Subcutaneous adipose tissue (tissue), 4 donors: ENCODE results near the gene GRIA1. TPM values are rescaled to one million over a fixed set of nuclear protein-coding genes. Genes with fewer than 3 reads are reported as not detected.

Experiments used
- CTCF ChIP-seq: fragments of 450-650 bp; IDR thresholded peaks from one replicate; pipeline ENCODE4 v1.5.1; 2016; ENCODE audit warnings: low read depth, mild to moderate bottlenecking, control low read depth, antibody characterized with exemption, moderate library complexity
- total RNA-seq, 4 donors: library from RNA; depleted of rRNA; stranded (reverse); fragments of >200 nt; gene quantifications; one replicate each; pipeline ENCODE4 v1.1.0, GENCODE V29; 2016

Gene GRIA1
- total RNA-seq, 4 donors from 2014 or later: 0.44 to 2.4 (median 2.0) TPM; not detected in 1

GRCh38 chr5:153672347-153673090, 182.0 kb downstream of the GRIA1 start:
- no peak for TF ChIP-seq CTCF

GRCh38 chr5:153674356-153674755, 183.9 kb downstream of the GRIA1 start:
- no peak for TF ChIP-seq CTCF

GRCh38 chr5:153676406-153676805, 185.9 kb downstream of the GRIA1 start:
- no peak for TF ChIP-seq CTCF

- TF ChIP-seq CTCF: no peak
These were observed 186.4 kb downstream of the GRIA1 start for GRCh38 chr5:153676821-153677220.

GRCh38 chr5:153678617-153679329, 188.3 kb downstream of the GRIA1 start:
- no peak for TF ChIP-seq CTCF

GRCh38 chr5:153690236-153690635, 199.8 kb downstream of the GRIA1 start:
- TF ChIP-seq CTCF: no peak

- no peak for TF ChIP-seq CTCF
These were observed 205.8 kb downstream of the GRIA1 start for GRCh38 chr5:153696256-153696655.
